EL (cell line): ENCODE measurements around the gene PHKB.

Experiments used
- DNase-seq: peaks from one replicate; pipeline ENCODE4 v3.0.0-alpha.2; 2016

The PHKB gene

GRCh38 chr16:47699106-47699505, 238.0 kb downstream of the PHKB start:
- no peak for DNase-seq

DNA sequence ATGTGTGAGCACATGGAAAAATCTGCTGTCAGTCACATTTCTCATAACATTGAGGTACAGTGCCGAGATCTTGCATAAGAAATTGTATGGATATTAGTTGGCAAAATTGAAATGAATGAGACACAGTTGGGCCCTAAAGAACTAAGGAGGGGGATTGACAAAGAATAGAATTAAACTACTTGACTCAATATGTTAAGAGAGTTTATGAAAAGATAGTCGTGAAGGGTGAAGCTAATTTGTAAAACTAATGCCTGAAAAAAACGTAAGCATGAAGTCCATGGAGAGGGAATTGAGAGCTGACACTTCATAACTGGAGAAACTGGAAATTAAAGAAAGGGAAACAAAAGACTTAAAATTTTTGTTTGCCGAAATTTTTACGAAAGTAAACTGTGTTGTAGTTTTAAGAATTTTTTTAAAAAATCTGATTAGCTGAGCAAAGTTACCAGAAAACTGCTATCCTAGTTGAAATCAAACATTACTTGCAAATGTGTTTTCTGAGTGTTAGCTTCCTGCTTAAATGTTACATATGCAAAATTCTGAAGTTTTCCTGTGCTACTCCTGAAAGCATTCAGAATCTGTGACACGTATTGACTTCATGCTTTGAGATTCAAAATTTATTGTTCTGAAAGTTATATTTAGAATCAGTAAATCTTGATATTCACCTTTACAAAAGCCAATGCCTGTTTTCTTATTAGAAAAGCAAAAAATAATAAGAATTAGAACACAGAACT, 239.9 kb downstream of the PHKB start:
- no peak for DNase-seq

GRCh38 chr16:47705266-47705665, 244.1 kb downstream of the PHKB start:
- no peak for DNase-seq

- no peak for DNase-seq
These were observed 250.7 kb downstream of the PHKB start for GRCh38 chr16:47711809-47712208.

DNA sequence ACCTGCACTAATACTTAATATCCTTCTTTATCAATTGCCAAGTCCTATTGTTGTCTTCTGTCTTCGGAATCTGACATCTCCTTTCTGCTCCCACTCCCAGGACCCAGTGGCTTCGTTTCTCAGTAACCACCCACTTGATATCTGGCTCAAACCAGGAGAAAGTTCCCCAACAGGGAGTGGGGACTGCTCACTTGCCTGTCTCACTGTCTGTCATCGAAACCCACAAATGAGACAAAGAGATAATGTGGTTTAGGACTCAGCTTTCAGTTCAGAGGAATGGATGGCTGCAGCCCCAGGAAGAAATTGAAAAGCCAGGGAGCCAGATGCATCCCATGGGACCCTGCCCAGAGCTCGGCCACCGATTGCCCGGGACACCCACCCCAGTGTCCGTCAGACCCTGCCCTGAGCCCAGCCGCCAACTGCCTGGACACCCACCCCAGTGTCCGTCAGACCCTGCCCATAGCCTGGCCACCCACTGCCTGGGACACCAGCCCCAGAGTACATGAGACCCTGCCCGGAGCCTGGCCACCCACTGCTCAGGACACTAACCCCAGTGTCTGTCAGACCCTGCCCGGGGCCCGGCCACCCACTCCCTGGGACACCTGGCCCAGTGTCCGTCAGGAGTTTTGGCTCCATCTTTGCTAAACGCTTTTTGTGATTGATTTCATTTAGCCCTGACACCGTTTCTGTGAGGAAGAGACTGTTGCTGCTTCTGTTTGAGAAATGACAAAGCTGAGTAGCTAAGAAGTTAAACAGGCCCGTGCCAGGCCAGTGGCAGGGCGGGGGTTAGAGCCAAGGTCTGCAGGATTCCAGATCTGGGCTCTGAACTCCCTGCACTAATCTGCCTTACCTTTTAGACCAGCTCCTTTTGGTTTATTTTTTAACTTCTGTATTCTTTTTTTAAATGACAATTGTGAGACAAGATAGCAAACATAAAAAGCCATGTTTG, 251.4 kb downstream of the PHKB start:
- DNase-seq = no peak

- peak; percentile 76 for DNase-seq
These were observed 252.1 kb downstream of the PHKB start for GRCh38 chr16:47713225-47713595.

DNA sequence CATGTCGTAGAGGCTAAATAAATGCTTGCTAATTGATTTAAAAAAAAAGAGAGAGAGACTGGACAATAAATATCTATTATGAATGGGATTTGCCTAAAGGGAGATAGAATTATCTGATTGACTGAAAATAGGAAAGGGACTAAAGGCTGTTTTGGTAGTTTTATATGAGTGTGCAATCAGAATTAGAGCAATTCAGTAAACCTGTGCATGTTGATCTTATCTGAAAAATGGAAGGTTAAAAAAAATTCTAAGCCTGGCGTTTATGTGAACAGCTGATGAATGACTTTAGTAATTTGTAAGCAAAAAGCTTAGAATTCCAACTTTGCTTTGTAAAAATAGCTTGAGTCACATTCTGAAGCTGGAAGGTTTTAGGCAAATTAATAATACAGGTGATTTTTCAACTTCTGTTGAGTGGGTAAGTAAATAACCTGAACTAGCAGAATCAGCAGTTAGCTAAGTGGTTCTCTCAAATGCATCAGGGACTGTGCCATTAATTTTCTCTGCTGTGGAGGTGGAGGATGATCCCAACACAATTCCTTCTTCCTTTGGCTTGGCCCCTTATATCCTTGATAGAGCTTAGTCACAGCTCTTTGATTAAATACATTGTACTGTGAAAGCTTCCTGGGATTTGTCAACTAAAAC, 254.4 kb downstream of the PHKB start:
- DNase-seq = no peak

DNA sequence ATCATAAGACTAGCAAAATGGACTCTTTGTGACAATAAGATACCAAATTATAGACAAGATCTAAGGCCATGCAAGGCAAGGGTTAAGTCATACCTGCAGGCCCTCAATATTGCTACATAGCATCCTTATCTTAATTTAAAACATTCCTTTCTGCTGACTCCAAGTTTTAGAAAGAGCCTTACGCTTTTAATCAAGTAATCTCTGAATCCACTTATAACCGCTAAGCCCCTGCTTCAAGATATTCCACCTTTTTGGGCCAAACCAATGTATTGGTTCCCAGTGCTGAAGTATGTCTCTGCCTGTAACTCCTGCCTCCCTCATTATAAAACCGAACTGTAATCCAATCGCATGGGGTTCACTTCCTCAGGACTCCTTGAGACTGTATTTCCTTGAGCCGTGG, 255.4 kb downstream of the PHKB start:
- DNase-seq = no peak

- DNase-seq = no peak
These were observed 258.6 kb downstream of the PHKB start for GRCh38 chr16:47719713-47720112.

DNA sequence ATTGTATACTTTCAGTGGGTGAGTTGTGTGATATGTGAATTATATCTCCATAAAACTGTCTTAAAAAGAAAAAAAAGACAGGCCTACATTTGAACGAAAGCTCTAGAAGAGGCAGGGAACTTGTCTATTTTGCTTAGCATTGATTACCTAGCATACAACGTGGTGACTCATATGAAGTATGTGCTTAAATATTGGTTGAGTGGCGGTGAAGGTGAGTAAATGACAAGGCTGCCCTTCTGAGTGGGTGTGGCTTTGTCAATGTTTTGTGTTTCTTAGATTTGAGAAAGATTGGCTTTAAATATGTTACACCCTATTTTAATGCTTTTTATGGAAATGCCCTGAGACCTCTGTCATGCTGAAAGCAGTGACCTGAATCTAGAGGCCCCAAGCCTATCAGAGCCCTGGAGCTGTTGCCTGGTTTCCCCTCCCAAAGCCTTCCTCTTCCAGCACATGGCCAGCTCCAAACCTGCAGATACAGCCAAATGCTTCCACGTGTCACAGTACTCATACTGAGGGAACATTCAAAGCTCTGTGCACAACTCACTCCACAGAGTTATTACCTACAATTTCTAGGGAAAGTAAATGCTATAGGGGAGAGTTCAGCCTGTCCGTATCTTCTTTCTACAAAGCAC, 260.0 kb downstream of the PHKB start:
- DNase-seq = no peak

GRCh38 chr16:47722046-47722445, 260.9 kb downstream of the PHKB start:
- DNase-seq = no peak

- no peak for DNase-seq
These were observed 263.1 kb downstream of the PHKB start for GRCh38 chr16:47724115-47724785.

DNA sequence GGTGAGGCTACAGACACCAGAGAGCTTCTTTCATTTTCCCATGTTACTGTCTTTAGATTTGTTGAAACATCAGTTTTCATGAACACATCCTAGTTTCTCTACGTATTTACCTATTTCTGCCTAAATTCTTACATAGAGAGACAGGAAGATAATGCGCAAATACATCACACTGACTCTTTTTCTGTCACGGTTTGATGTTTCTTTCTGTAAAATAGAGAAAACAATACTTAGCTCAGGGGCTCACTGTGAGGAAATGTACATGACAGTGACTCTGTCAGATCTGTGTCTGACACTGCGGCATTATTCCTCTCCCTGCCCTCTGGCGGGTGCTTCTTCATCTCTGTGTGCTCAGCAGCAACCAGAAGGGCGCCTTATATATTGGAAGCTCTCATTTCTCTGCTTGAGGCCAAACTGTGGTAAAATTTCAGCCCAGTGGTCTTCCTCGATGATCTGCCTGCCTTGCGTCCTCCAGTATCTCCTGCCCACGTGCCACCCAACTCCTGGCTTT, 264.1 kb downstream of the PHKB start:
- no peak for DNase-seq

- DNase-seq = no peak
These were observed 265.0 kb downstream of the PHKB start for GRCh38 chr16:47726031-47726675.

DNA sequence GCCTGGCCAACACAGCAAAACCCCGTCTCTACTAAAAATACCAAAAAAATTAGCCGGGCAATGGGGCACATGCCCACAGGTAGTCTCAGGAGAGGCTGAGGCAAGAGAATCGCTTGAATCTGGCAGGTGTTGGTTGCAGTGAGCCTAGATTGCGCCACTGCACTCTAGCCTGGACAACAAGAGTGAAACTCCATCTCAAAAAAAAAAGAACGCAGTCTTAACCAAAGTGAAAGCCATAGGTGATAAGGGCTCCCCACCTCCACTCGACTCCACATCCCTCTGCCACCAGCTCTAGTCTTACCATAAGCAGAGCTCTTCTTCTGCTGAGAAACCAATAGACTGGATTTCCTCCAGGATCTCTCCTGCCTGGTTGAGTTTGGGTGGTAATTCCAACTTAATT, 266.0 kb downstream of the PHKB start:
- DNase-seq = no peak

DNA sequence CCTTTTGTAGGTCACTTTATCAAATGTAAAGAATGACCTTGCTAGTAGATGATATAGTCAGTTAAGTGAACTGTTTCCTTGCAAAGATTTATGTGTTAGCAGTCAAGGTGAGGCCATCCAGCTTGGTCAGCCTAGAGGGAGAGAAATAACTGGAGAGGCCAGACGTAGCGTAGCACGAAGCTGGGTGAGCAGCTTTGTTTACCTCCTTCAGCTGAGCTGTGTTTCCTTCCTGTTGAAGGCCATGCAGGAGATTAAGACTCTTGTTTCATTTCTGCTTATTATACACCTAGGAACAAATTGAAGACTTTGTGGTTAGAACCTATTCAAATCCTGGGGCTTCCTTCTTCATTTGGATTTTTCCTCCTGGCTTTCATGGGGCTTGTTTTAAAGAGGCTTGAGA, 267.1 kb downstream of the PHKB start:
- no peak for DNase-seq

GRCh38 chr16:47729701-47730100, 268.6 kb downstream of the PHKB start:
- no peak for DNase-seq

DNA sequence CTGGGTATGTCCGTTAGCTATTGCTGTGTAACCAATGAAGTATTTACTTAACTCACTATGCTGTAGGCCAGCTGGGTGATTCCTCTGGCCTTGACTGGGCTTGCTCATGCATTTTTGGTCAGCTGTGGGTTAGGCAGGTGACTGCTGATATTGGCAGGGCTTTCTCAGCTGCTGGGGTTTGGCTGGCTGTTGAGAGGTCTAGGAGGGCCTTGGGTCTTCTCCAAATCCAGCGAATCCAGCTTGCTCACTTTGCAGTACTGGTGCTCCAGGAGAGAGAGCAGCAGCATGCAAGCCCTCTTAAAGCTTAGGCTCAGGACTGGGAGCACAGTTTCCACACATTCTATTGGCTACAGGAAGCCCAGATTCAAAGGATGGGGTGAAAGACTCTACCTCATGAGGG, 270.1 kb downstream of the PHKB start:
- DNase-seq = peak; percentile 83

DNA sequence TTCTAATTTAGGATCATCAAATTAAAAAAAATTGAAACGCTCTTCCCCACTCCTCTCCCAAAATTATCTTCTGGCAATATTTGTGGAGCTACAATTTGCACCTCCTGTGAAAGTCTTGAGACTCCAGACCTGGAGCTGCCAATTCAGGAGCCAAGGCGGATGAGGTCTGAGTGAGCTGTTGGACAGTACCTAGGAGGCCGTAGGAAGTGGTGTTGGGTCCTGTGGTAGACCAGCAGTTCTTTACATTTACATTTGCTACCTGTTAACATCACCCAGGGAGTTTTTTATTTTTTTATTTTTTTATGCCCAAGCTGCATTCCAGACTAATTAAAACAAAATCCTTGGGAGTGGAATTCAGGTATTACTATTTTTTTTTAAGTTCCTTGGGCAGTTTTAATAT, 271.0 kb downstream of the PHKB start:
- no peak for DNase-seq

- peak; percentile 90 for DNase-seq
These were observed 271.5 kb downstream of the PHKB start for GRCh38 chr16:47732523-47733111.

DNA sequence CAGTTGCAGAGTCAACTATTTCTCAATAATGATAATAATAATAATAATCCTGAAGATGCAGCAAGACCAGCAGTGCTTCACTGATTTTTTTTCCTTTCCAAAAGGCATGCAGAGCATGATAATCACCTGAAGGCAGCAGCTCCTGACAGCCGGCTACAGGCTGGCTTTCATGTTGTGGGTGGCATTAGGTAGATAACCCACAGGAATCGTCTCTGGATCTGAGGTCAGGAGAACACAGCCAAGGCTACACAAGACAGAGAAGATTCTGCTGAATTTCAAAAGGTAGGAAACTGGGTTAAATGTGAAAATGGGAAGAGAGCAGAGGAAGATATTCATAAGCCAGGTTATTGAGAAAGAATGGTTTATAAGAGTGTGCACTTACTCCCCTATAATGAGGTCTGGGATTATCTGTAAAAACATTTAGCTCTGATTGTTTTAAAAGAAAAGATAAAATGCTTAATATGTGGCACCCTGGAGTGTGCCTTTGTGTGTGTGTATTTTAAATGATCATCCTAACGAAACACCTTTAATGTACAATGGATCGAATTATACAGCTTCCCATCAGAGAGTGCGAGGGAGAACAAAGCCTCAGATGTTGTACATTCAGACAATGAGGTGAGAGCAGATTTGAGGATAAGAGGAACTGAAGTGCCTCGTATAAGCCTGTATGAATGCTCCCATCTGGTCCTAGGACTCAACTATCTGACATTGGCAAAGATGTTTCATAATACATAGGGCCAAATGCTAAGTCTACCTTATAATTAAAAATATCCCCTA, 273.1 kb downstream of the PHKB start:
- no peak for DNase-seq
